Endothelial cell (in vitro differentiated cells): ENCODE measurements around the gene ATXN2L. TPM values are rescaled to one million over a fixed set of nuclear protein-coding genes. Genes with fewer than 3 reads are reported as not detected.

ENCODE experiments used
- DNase-seq: peaks from one replicate; pipeline ENCODE4 v3.0.0; 2021; ENCODE audit warnings: low spot score
- H3K27ac Mint-ChIP-seq: one replicate; pipeline ENCODE4 v1.8.0; 2021; ENCODE audit warnings: mixed read lengths, inconsistent platforms; ENCODE audit not compliant: unreplicated experiment
- H3K27me3 Mint-ChIP-seq: one replicate; pipeline ENCODE4 v1.8.0; 2021; ENCODE audit warnings: mild to moderate bottlenecking, moderate library complexity, mixed read lengths, inconsistent platforms; ENCODE audit not compliant: unreplicated experiment
- H3K36me3 Mint-ChIP-seq: one replicate; pipeline ENCODE4 v1.8.0; 2021; ENCODE audit warnings: mild to moderate bottlenecking, low read depth, mixed read lengths, inconsistent platforms; ENCODE audit not compliant: unreplicated experiment
- H3K4me1 Mint-ChIP-seq: one replicate; pipeline ENCODE4 v1.8.0; 2021; ENCODE audit warnings: mild to moderate bottlenecking, mixed read lengths, inconsistent platforms; ENCODE audit not compliant: unreplicated experiment
- H3K4me3 Mint-ChIP-seq: one replicate; pipeline ENCODE4 v1.8.0; 2021; ENCODE audit warnings: mild to moderate bottlenecking, mixed read lengths, inconsistent platforms; ENCODE audit not compliant: unreplicated experiment
- H3K9me3 Mint-ChIP-seq: one replicate; pipeline ENCODE4 v1.8.0; 2021; ENCODE audit warnings: mixed read lengths, inconsistent platforms; ENCODE audit not compliant: unreplicated experiment
- CTCF ChIP-seq: fragments of 200-600 bp; sonication (generic); IDR thresholded peaks from one replicate; pipeline ENCODE4 v1.5.0; 2021; ENCODE audit warnings: antibody characterized with exemption; ENCODE audit not compliant: unreplicated experiment
- total RNA-seq: library from RNA; stranded (reverse); fragmentation: NEBNext Ultra II Directional; extraction: Animal tissue kit (Norgen Biotek cat#: 25700); gene quantifications from one replicate; pipeline ENCODE4 v1.2.1, GENCODE V29; 2021; ENCODE audit not compliant: unreplicated experiment

ATXN2L gene
- total RNA-seq, 1 donor from 2014 or later = 184 TPM

GRCh38 chr16:28859326-28859725 lies 36.5 kb downstream of the ATXN2L start:
- Mint-ChIP-seq H3K36me3 (no peaks in the 10 kb centered on the region), H3K9me3 (no peaks in the 10 kb centered on the region), H3K4me3 (no peak overlapping the region), H3K4me1 (peaks cover 4% of the 10 kb centered on the region), H3K27me3 (no peaks in the 10 kb centered on the region), H3K27ac (no peak overlapping the region)
- no peak for DNase-seq
- TF ChIP-seq CTCF = no peak

DNA sequence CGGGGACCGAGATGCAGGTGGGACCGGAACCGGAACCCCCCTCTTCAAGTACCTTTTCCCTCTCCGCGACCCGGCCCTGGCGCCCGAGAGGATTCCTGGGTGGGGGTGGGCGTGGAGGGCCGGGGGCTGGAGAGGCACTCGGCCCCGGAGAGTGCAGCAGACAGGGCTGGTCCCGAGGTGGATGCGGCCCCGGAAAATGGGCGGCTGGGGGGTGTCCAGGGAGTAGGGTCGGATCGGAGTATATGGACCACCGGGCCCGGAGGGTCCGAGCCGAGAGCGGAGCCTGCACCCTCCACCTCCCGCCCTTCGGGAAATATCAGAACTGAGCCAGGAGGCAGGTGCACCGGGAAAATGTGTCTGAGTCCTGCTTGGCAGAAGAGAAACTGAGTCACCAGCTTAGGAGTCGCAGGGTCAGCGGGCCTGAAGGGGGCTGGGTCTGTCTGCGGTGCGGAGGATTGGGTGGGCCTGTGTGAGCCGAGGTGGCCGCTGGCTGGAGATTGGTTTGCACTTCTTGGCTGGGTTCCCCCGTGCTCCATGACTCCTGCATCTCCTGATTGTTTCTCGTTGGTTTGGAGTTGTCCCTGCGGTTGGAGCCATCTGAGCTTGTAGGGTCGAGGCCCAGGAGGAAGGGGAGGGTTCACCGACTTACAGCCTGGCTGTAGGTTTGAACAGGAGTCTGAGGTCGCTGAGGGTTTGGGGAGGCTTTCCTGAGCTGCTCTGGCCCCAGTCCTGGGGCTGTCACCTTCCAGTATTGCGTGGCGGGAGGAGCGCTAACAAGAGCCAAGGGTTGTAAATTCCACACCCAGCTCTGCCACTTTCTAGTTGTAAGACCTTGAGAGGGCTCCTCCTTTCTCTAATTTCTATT lies 41.4 kb downstream of the ATXN2L start:
- H3K4me1 Mint-ChIP-seq = peaks cover 8% of the 10 kb centered on the region
- peak overlapping the region; percentile 97 for H3K4me3 Mint-ChIP-seq
- H3K27me3 Mint-ChIP-seq = peaks cover 4% of the 10 kb centered on the region
- peaks cover 5% of the 10 kb centered on the region for H3K36me3 Mint-ChIP-seq
- no peaks in the 10 kb centered on the region for H3K9me3 Mint-ChIP-seq
- peak overlapping the region; percentile 32 for H3K27ac Mint-ChIP-seq
- TF ChIP-seq CTCF = no peak
- peak; percentile 30 for DNase-seq

- Mint-ChIP-seq H3K4me3 (peak overlapping the region; percentile 97), H3K9me3 (no peaks in the 10 kb centered on the region), H3K4me1 (peaks cover 8% of the 10 kb centered on the region), H3K27me3 (peaks cover 4% of the 10 kb centered on the region), H3K36me3 (peaks cover 10% of the 10 kb centered on the region), H3K27ac (peak overlapping the region; percentile 32)
- no peak for DNase-seq
- no peak for TF ChIP-seq CTCF
Observed at GRCh38 chr16:28865001-28865688, 42.3 kb downstream of the ATXN2L start.

- TF ChIP-seq CTCF = no peak
- Mint-ChIP-seq H3K4me1 (peaks cover 8% of the 10 kb centered on the region), H3K4me3 (peak overlapping the region; percentile 77), H3K36me3 (peaks cover 10% of the 10 kb centered on the region), H3K9me3 (no peaks in the 10 kb centered on the region), H3K27me3 (peaks cover 4% of the 10 kb centered on the region), H3K27ac (no peak overlapping the region)
- no peak for DNase-seq
Observed at GRCh38 chr16:28865722-28866453, 43.1 kb downstream of the ATXN2L start.
